IMR-90 (cell line): ENCODE results near the gene PRMT2. TPM values are rescaled to one million over a fixed set of nuclear protein-coding genes. Genes with fewer than 3 reads are reported as not detected.

ENCODE experiments used
- ATAC-seq: fragments of 200-7000 bp; cut with Tn5 transposase; 2 replicates; pipeline ENCODE4 v1.9.1; 2020; ENCODE audit warnings: low read depth, mild to moderate bottlenecking, moderate library complexity
- BruUV-seq: library from RNA; stranded (reverse); fragments of 400-500 nt; replicated peaks from 2 replicates; lab custom pipeline; 2021; lab: Mats Ljungman, UMichigan
- CTCF ChIA-PET: fragments of 300-600 bp; formaldehyde crosslinking; extraction: SDS; loops from one replicate; lab custom pipeline; 2021; ENCODE audit warnings: antibody characterized with exemption; lab: Yijun Ruan, JAX
- POLR2A ChIA-PET: fragments of 300-600 bp; sonication (Branson Sonifier 250); formaldehyde crosslinking; loops from one replicate; lab custom pipeline; 2022; ENCODE audit warnings: antibody characterized with exemption; ENCODE audit not compliant: unreplicated experiment; lab: Charles Lee
- DNase-seq: peaks from one replicate; pipeline ENCODE4 v3.0.0; 2013
- H2AFZ ChIP-seq: replicated peaks from 2 replicates; pipeline ENCODE3; 2013; ENCODE audit warnings: low read length, mild to moderate bottlenecking; ENCODE audit not compliant: poor library complexity
- H2AK5ac ChIP-seq: 2 replicates; pipeline ENCODE4 v1.6.1; 2013; ENCODE audit warnings: low read depth, low read length, inconsistent platforms
- H2AK9ac ChIP-seq: replicated peaks from 2 replicates; pipeline ENCODE3; 2013; ENCODE audit warnings: mild to moderate bottlenecking, low read depth, low read length, moderate library complexity; ENCODE audit not compliant: poor library complexity
- H2BK120ac ChIP-seq: 2 replicates; pipeline ENCODE4 v1.6.1; 2013; ENCODE audit warnings: low read depth, low read length, inconsistent platforms
- H2BK15ac ChIP-seq: 3 replicates; pipeline ENCODE4 v1.6.1; 2013; ENCODE audit warnings: low read depth, low read length, inconsistent platforms
- H2BK20ac ChIP-seq: 2 replicates; pipeline ENCODE4 v1.6.1; 2013; ENCODE audit warnings: low read depth, mild to moderate bottlenecking, inconsistent platforms, low read length, moderate library complexity
- H2BK5ac ChIP-seq: 2 replicates; pipeline ENCODE4 v1.6.1; 2013; ENCODE audit warnings: mild to moderate bottlenecking, low read depth, low read length, inconsistent platforms; ENCODE audit not compliant: poor library complexity, severe bottlenecking
- H3K14ac ChIP-seq: replicated peaks from 2 replicates; pipeline ENCODE4 v1.6.1; 2013; ENCODE audit warnings: low read depth, low read length, inconsistent platforms
- H3K18ac ChIP-seq: 2 replicates; pipeline ENCODE4 v1.6.1; 2013; ENCODE audit warnings: low read depth, low read length, control low read depth
- H3K23ac ChIP-seq: 2 replicates; pipeline ENCODE4 v1.6.1; 2013; ENCODE audit warnings: low read depth, low read length, inconsistent platforms
- H3K27ac ChIP-seq: 2 replicates; pipeline ENCODE4 v1.5.1; 2013; ENCODE audit warnings: mild to moderate bottlenecking, control low read depth, low read length; ENCODE audit not compliant: insufficient read depth
- H3K27me3 ChIP-seq: 2 replicates; pipeline ENCODE4 v1.6.1; 2013; ENCODE audit warnings: low read length; ENCODE audit not compliant: control insufficient read depth, insufficient read depth
- H3K36me3 ChIP-seq: 2 replicates; pipeline ENCODE4 v1.6.1; 2013; ENCODE audit warnings: low read length, mixed read lengths; ENCODE audit not compliant: control insufficient read depth, insufficient read depth
- H3K4ac ChIP-seq: 2 replicates; pipeline ENCODE4 v1.6.1; 2013; ENCODE audit warnings: low read depth, low read length, inconsistent platforms
- H3K4me1 ChIP-seq: 2 replicates; pipeline ENCODE4 v1.6.1; 2013; ENCODE audit warnings: low read length, mixed read lengths; ENCODE audit not compliant: control insufficient read depth, insufficient read depth
- H3K4me2 ChIP-seq: 2 replicates; pipeline ENCODE4 v1.6.1; 2013; ENCODE audit warnings: low read depth, mild to moderate bottlenecking, control low read depth, low read length, moderate library complexity
- H3K4me3 ChIP-seq: 2 replicates; pipeline ENCODE4 v1.5.1; 2013; ENCODE audit warnings: low read depth, mild to moderate bottlenecking, control low read depth, low read length, moderate library complexity; ENCODE audit not compliant: insufficient read depth
- H3K56ac ChIP-seq: 2 replicates; pipeline ENCODE4 v1.6.1; 2013; ENCODE audit warnings: low read length, inconsistent platforms; ENCODE audit not compliant: insufficient read depth; ENCODE audit errors: extremely low read depth
- H3K79me1 ChIP-seq, 2 experiments: 2 replicates each; pipeline ENCODE4 v1.6.1; 2013; ENCODE audit warnings: low read length in 2 of 2, inconsistent platforms in 1 of 2, low read depth in 1 of 2
- H3K9ac ChIP-seq: 2 replicates; pipeline ENCODE4 v1.6.1; 2013; ENCODE audit warnings: low read depth, low read length, control low read depth
- H3K9me1 ChIP-seq: 2 replicates; pipeline ENCODE4 v1.6.1; 2013; ENCODE audit warnings: low read length, inconsistent platforms; ENCODE audit not compliant: insufficient read depth
- H3K9me3 ChIP-seq: 2 replicates; pipeline ENCODE4 v1.6.1; 2013; ENCODE audit warnings: low read length; ENCODE audit not compliant: control insufficient read depth, insufficient read depth
- H4K20me1 ChIP-seq: 2 replicates; pipeline ENCODE4 v1.6.1; 2013; ENCODE audit warnings: low read length, inconsistent platforms; ENCODE audit not compliant: insufficient read depth
- H4K5ac ChIP-seq: 2 replicates; pipeline ENCODE4 v1.6.1; 2013; ENCODE audit warnings: mild to moderate bottlenecking, low read depth, low read length, control low read depth
- H4K8ac ChIP-seq, 2 experiments: 2 replicates each; pipeline ENCODE4 v1.6.1; 2013; ENCODE audit warnings: low read depth in 2 of 2, low read length in 2 of 2, control low read depth in 1 of 2, inconsistent platforms in 1 of 2
- H4K91ac ChIP-seq: 2 replicates; pipeline ENCODE4 v1.6.1; 2013; ENCODE audit warnings: low read depth, low read length, inconsistent platforms; ENCODE audit not compliant: insufficient read depth
- CEBPB ChIP-seq: IDR thresholded peaks from 2 replicates; pipeline ENCODE4 v1.6.1; 2012; ENCODE audit warnings: low read depth, low read length, improper control_type of control experiment
- NFE2L2 ChIP-seq: fragments of 150-350 bp; IDR thresholded peaks from 2 replicates; pipeline ENCODE4 v1.6.1; 2016; ENCODE audit warnings: low read depth, mild to moderate bottlenecking, low read length
- RCOR1 ChIP-seq: IDR thresholded peaks from 2 replicates; pipeline ENCODE4 v1.6.1; 2012; ENCODE audit warnings: mild to moderate bottlenecking, low read length, improper control_type of control experiment; ENCODE audit not compliant: insufficient replicate concordance
- WGBS, 2 experiments: methylation state at CpG; one replicate each; pipeline versions ENCODE4 v1.1.5 to v1.1.7; 2013; ENCODE audit warnings: missing lambda C conversion rate in 2 of 2; ENCODE audit not compliant: insufficient read length in 1 of 2; ENCODE audit errors: extremely low coverage in 2 of 2; 5-methylcytosine and 5-hydroxymethylcytosine counted together
- dilution Hi-C: fragments of 300-500 bp; cut with HindIII; formaldehyde crosslinking; loops from one replicate; pipeline ENCODE4 v1.14.3; 2018; ENCODE audit warnings: low sequenced_read_pairs; ENCODE audit not compliant: unreplicated experiment
- in situ Hi-C: fragments of 300-500 bp; cut with MboI; formaldehyde crosslinking; loops from 3 replicates; pipeline ENCODE4 v1.14.3; 2019; ENCODE audit warnings: low sequenced_read_pairs, inconsistent platforms, mixed read lengths
- intact Hi-C: fragments of 100-400 bp; cut with micrococcal nuclease; formaldehyde crosslinking; loops from 2 replicates; pipeline ENCODE4 v1.10.0; 2022
- polyA plus RNA-seq, 3 experiments: library from polyadenylated mRNA; depleted of rRNA; stranded (reverse); fragments of >200 nt; gene quantifications; 2 replicates each; pipeline ENCODE4 v1.2.3, GENCODE V29; 2012; ENCODE audit warnings: low replicate concordance in 1 of 3
- total RNA-seq: library from RNA; depleted of rRNA; stranded (reverse); fragments of >200 nt; gene quantifications from 2 replicates; pipeline ENCODE4 v1.2.3, GENCODE V29; 2012

PRMT2 gene
- total and polyA plus RNA-seq, 2 of the 4 experiments (the other 2 are of a cell fraction) = 126 to 159 TPM

GRCh38 chr21:46646541-46647154, 11.2 kb downstream of the PRMT2 start:
- no peak overlapping the region for H2AK5ac ChIP-seq
- POLR2A ChIA-PET = interaction anchor here (0.5 kb wide), 1 partner anchor 10 kb away, joined by 3 read pairs; no protein-coding TSS in a partner anchor
- no peak overlapping the region for H4K5ac ChIP-seq
- no peak overlapping the region for H2BK15ac ChIP-seq
- peaks cover 6% of the 10 kb centered on the region for H3K9me1 ChIP-seq
- no peak overlapping the region for H3K9ac ChIP-seq
- no peak overlapping the region for H3K18ac ChIP-seq
- in situ Hi-C loops (no loop called here), intact Hi-C loops (no loop called here), dilution Hi-C loops (no loop called here)
- H4K8ac ChIP-seq = no peak overlapping the region
- H3K23ac ChIP-seq = no peak overlapping the region
- H2BK20ac ChIP-seq = no peak overlapping the region
- H2BK120ac ChIP-seq = no peak overlapping the region
- peaks cover 73% of the 10 kb centered on the region for H3K36me3 ChIP-seq
- H3K79me1 ChIP-seq = peaks cover 51 to 81% of the 10 kb centered on the region in 2 experiments
- peaks cover 38% of the 10 kb centered on the region for H4K20me1 ChIP-seq
- ATAC-seq (no peak), DNase-seq (no peak)
- no peak overlapping the region for H3K4me3 ChIP-seq
- no peak overlapping the region for H4K91ac ChIP-seq
- no peak overlapping the region for H3K27ac ChIP-seq
- H2AFZ ChIP-seq = no peak overlapping the region
- no CpG with 5 or more reads among the region's 9 CpGs for WGBS, 2 experiments
- H3K14ac ChIP-seq = no peak overlapping the region
- H3K4me1 ChIP-seq = no peaks in the 10 kb centered on the region; the same call in 1 of the 2 replicates
- CTCF ChIA-PET = no interaction called here
- no peak overlapping the region for H3K4me2 ChIP-seq
- no peaks in the 10 kb centered on the region for H3K9me3 ChIP-seq
- no peak overlapping the region for H3K56ac ChIP-seq
- no peak overlapping the region for H2BK5ac ChIP-seq
- TF ChIP-seq CEBPB (no peak), RCOR1 (no peak), NFE2L2 (no peak)
- H3K4ac ChIP-seq = no peak overlapping the region
- no peak overlapping the region for H2AK9ac ChIP-seq
- no TSS peak for BruUV-seq
- no peaks in the 10 kb centered on the region for H3K27me3 ChIP-seq
